Brain microvascular endothelial cell (primary cell): Measurements from ENCODE around the gene TBC1D1.

Experiments used
- DNase-seq: peaks from one replicate; pipeline ENCODE4 v3.0.0-alpha.2; 2020
- H3K27ac ChIP-seq: fragments of 250-450 bp; sonication (Bioruptor Pico); 2 replicates; pipeline ENCODE4 v1.5.1; 2020; ENCODE audit warnings: mild to moderate bottlenecking, moderate library complexity
- H3K27me3 ChIP-seq: fragments of 250-450 bp; sonication (Bioruptor Pico); replicated peaks from 2 replicates; pipeline ENCODE4 v1.5.1; 2020; ENCODE audit warnings: mild to moderate bottlenecking
- H3K36me3 ChIP-seq: fragments of 250-450 bp; sonication (Bioruptor Pico); replicated peaks from 2 replicates; pipeline ENCODE4 v1.5.1; 2020; ENCODE audit warnings: mild to moderate bottlenecking
- H3K4me3 ChIP-seq: 2 replicates; pipeline ENCODE4 v1.5.1; 2011; ENCODE audit warnings: low read depth, mild to moderate bottlenecking, control low read depth, low read length, moderate library complexity
- in situ Hi-C: cut with HindIII; loops from 2 replicates; pipeline ENCODE4 v1.10.0; 2017; ENCODE audit warnings: low sequenced_read_pairs, low pct_ligation_motif_present
- TF ChIP-seq, protein P1 (sequence below): IDR thresholded peaks from 2 replicates; pipeline ENCODE4 v1.5.1; 2011; ENCODE audit warnings: low read depth, mild to moderate bottlenecking, moderate library complexity, low read length, control low read depth, inconsistent platforms; ENCODE audit errors: missing control alignments

Gene TBC1D1

DNA sequence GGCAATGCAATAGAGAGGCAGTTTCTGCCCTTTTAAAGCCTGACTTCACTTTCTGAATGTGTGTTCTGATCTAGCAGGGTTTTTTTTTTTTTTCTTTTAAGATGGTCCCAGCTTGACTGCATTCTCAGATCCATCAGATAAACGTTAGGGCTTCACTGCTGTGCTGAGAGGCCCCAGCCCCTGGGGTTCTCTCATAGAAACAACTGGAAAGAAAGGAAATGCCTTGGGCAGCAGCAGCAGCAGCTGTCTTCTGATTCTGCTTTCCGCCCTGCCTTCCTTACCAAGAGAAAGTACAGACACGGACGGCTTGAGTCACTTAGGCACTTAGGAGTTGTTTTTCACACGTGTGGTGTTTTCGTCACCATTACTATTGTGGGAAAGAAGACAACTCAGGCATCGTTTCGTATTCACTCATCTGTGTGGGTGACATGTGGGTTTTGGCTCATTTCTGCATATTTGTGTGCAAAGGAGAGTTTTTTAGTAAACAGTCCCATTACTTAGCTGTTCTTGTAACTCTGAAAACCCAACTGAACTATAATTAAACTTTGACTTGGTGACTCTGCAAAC lies 241.3 kb downstream of the TBC1D1 start:
- peak overlapping the region; percentile 93 for H3K27ac ChIP-seq
- no peak overlapping the region for H3K4me3 ChIP-seq
- peaks cover 9% of the 10 kb centered on the region for H3K36me3 ChIP-seq
- H3K27me3 ChIP-seq = no peaks in the 10 kb centered on the region
- in situ Hi-C loops = no loop called here
- TF ChIP-seq, protein P1, sequence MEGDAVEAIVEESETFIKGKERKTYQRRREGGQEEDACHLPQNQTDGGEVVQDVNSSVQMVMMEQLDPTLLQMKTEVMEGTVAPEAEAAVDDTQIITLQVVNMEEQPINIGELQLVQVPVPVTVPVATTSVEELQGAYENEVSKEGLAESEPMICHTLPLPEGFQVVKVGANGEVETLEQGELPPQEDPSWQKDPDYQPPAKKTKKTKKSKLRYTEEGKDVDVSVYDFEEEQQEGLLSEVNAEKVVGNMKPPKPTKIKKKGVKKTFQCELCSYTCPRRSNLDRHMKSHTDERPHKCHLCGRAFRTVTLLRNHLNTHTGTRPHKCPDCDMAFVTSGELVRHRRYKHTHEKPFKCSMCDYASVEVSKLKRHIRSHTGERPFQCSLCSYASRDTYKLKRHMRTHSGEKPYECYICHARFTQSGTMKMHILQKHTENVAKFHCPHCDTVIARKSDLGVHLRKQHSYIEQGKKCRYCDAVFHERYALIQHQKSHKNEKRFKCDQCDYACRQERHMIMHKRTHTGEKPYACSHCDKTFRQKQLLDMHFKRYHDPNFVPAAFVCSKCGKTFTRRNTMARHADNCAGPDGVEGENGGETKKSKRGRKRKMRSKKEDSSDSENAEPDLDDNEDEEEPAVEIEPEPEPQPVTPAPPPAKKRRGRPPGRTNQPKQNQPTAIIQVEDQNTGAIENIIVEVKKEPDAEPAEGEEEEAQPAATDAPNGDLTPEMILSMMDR = no peak
- peak; percentile 98 for DNase-seq

DNA sequence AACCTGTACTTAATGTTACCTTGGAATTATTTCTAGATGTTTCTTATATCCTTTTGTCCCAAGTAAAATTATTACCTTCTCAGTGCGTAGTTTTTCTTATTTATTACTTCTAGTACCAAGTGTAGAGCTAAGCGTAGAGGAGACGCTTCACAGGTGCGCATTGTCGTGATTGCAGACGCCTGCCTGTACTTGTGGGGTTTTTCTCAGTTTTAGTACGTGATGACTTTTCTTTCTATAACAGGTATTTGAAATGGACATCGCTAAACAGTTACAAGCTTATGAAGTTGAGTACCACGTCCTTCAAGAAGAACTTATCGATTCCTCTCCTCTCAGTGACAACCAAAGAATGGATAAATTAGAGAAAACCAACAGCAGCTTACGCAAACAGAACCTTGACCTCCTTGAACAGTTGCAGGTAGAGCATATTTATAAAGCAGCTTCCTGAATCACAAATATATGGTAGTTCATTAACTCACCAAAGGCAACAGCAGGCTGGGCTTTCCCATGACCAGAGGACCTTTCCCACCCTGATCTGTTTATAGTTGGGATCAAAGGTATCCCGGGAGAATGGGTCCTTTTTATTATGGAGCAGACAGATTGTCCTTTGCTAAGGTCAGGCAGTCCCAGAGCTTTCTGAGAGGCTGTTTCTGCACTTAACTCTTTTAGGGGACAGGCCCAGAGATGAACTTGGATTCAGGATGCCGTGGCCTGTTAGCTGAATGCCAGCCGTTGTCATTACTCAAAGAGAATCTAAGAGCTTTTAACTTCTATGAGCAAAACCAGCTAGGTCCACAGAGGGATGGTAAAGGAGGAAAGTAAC lies 242.2 kb downstream of the TBC1D1 start:
- Histone ChIP-seq H3K36me3 (peaks cover 12% of the 10 kb centered on the region), H3K27me3 (no peaks in the 10 kb centered on the region), H3K27ac (peak overlapping the region; percentile 93), H3K4me3 (no peak overlapping the region)
- TF ChIP-seq, protein P1 = no peak
- DNase-seq = no peak
- in situ Hi-C loops = no loop called here

DNA sequence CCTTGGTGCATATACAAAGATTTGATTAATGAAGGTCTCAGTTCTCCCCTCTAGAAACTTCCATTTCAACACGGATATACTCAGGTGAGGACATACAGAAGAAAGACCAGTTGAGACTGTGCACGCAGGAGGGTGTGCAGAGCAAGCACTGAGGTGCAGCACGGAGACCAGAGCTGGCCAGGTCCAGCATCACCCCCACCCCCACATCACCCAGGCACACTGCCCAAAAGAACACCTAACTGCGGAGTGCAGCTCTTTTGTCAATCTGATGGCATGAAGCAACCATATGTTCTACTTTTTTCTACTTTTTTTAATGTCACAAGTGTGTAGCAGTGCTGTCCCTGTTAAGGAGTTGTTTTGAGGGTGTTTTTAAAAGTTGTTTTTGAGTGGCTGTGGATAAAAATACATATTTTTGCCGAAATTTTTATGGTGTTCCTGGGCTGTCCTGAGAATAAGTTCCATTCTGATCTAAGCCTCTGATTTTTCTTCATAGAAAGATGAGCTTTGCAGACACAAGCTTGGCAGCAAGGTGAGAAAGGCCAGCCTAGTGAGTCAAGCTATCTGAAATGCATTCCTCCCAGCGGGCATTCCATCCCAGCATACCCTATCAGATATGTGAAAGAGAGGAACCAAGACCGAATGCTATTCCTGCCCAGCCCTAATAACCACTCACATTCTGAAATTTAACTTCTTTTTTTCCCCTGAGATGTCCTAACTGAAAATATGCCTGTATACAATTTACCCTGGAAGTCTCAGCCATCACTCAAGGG lies 243.0 kb downstream of the TBC1D1 start:
- H3K4me3 ChIP-seq = no peak overlapping the region
- in situ Hi-C loops = no loop called here

DNA sequence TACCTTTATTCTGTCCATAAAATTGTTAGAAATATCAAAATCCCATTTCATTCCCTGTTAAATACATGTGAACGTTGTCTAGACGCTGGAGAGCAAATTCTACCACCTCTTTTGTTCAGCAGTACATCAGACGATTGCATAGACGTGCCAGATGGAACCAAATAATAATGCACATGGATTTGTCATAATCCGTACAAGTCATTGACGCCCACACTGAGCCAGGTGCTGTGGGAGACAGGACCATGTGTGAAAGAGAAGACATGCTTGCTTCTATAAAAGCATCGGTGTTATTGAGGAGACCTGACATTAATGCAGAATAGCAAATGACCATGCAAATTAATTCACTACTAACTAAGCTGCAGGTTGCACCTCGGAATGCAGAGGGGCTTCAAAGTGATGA lies 244.3 kb downstream of the TBC1D1 start:
- H3K36me3 ChIP-seq = peaks cover 12% of the 10 kb centered on the region
- in situ Hi-C loops = no loop called here
- H3K27ac ChIP-seq = no peak overlapping the region
- TF ChIP-seq, protein P1 = no peak
- no peaks in the 10 kb centered on the region for H3K27me3 ChIP-seq
- no peak for DNase-seq
- no peak overlapping the region for H3K4me3 ChIP-seq

More for the DNA sequence above, 243.0 kb downstream of the TBC1D1 start:
- H3K27me3 ChIP-seq = no peaks in the 10 kb centered on the region
- no peak for DNase-seq
- peak overlapping the region; percentile 4 for H3K27ac ChIP-seq
- H3K36me3 ChIP-seq = peaks cover 12% of the 10 kb centered on the region
- TF ChIP-seq, protein P1 = no peak

DNA sequence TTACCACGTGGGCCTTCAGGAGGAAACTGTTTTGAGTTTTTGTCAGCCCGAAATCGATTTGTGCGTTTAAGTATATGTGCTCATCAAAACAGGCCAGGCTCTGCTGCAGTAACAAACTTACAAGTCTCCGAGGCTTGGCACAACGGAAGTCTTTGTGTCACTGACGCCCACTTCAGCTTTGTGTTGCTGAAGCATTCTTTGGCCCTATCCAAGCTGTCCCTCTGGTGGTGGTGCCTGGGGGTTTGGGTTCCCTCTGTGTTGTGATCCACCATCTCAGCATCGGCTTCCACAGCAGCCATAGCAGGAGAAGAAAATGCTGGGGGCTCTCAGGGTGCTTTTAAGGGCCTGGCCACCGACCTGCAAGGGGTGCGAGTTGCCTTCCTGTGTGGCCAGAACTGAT lies 245.7 kb downstream of the TBC1D1 start:
- Histone ChIP-seq H3K36me3 (peaks cover 12% of the 10 kb centered on the region), H3K27me3 (no peaks in the 10 kb centered on the region), H3K4me3 (no peak overlapping the region), H3K27ac (no peak overlapping the region)
- TF ChIP-seq, protein P1 = peak; percentile 17
- DNase-seq = no peak
- in situ Hi-C loops = no loop called here
